GM18867 (cell line): ENCODE data around the gene LCE1D.

Source experiments
- ATAC-seq: cut with Tn5 transposase; IDR thresholded peaks from one replicate; pipeline ENCODE4 v1.9.1; 2021; ENCODE audit warnings: mild to moderate bottlenecking, moderate library complexity; ENCODE audit not compliant: unreplicated experiment

The LCE1D gene

GRCh38 chr1:152811671-152812070 is 15.2 kb downstream of the LCE1D start, which contains the start of gene LCE1B:
Gene LCE1B, plus strand, starts transcription at chr1:152811971. Its CDS starts 476 bp downstream, at chr1:152812447.
- no peak for ATAC-seq

GRCh38 chr1:152817309-152817708 is 20.8 kb downstream of the LCE1D start:
- no peak for ATAC-seq

- ATAC-seq, result no peak
Observed at GRCh38 chr1:152823294-152823693, 26.8 kb downstream of the LCE1D start.

- no peak for ATAC-seq
Observed at GRCh38 chr1:152824964-152825363, 28.4 kb downstream of the LCE1D start.

GRCh38 chr1:152827173-152827572 is 30.7 kb downstream of the LCE1D start, which contains the start of gene LCE1A:
Gene LCE1A, plus strand, starts transcription at chr1:152827473. Its CDS starts 0 bp downstream, at chr1:152827473.
- no peak for ATAC-seq

- ATAC-seq, result no peak
Observed at GRCh38 chr1:152836870-152837269, 40.3 kb downstream of the LCE1D start.

GRCh38 chr1:152842556-152842955 is 46.0 kb downstream of the LCE1D start, which contains the start of gene LCE6A:
Gene LCE6A, plus strand, starts transcription at chr1:152842856. Its CDS starts 665 bp downstream, at chr1:152843521.
- ATAC-seq, result no peak
